Cortex of kidney (tissue), 1 donor: ENCODE data around the gene COA1.
"Not testable (repeated sequence)": the region's sequence is repeated elsewhere in the genome, so short reads cannot be mapped to it uniquely, and the experiment has no call there.

Experiments used
- DNase-seq: peaks from one replicate; lab custom pipeline; 2025; lab: John Stamatoyannopoulos, UW

COA1 gene

DNA sequence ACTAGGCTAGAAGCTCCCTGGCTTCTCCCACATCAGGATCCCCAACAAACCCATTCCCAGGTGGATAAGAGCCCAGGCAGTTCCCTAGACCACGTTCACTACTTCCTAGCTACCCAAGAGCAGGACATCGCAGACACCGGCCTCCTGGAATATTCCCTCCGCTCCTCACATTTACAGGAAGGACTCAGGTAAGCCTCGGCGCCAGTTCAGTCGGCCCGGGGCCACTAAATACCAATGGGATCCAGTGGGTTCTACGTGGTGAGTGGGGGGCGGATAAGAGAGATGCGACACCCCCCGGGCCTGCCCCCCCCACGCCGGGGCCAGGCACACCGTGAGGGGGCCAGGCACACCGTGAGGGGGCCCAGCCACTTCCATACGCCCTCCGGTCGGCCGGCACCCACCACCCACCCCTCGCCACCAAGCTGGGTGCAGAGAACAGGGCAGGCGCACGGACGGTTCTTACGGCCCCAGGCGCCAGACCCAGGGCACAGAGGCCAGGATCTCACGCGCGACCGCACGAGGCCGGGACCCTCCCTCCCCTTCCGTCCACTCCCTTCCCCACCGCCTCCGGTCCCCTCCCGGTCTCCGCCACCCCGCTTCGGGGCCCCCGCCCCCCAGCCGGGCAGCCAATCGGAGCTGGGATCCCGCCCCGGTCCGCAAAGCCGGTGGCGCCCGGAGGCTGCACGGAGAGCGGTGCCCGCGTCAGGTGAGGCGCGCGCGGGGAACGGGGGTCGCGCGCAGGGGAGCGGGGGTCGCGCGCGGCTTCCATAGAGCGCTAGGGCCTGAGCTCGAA lies 28.9 kb upstream of the COA1 start, which contains the start of gene BLVRA:
TSS of gene BLVRA (plus strand) at position 652 of the 793 bp plus-strand sequence. CDS start 12,479 bp downstream, outside the sequence.
- no peak for DNase-seq

DNA sequence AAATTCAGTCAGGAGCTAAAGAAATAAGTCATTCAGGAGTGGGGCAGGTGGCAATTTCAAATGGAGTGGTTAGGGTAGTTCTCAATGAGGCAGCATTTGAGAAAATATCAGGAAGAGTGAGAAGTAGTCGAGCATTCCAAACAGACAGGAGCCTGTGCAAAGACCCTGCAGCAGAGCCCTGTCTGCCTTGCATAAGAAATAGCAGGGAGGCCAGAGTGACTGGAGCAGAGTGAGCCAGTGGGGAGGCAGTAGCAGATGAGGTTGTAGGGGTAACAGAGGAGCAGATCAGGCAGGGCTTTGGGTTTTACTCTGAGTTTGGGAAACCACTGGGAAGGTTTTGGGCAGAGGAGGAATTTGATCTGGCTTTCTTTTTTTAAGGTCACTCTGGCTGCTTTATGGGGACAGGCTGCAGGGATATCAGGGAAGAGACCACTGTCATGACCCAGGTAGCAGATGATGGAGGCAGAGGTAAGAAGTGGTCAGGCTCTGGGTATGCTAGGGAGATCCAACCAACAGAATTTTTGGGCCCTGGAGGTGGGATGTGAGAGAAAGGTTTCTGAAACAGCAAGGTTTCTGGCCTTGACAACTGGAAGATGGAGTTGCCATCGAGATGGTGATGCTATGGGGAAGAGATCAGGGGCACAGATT lies 27.9 kb upstream of the COA1 start:
- DNase-seq = no peak

DNA sequence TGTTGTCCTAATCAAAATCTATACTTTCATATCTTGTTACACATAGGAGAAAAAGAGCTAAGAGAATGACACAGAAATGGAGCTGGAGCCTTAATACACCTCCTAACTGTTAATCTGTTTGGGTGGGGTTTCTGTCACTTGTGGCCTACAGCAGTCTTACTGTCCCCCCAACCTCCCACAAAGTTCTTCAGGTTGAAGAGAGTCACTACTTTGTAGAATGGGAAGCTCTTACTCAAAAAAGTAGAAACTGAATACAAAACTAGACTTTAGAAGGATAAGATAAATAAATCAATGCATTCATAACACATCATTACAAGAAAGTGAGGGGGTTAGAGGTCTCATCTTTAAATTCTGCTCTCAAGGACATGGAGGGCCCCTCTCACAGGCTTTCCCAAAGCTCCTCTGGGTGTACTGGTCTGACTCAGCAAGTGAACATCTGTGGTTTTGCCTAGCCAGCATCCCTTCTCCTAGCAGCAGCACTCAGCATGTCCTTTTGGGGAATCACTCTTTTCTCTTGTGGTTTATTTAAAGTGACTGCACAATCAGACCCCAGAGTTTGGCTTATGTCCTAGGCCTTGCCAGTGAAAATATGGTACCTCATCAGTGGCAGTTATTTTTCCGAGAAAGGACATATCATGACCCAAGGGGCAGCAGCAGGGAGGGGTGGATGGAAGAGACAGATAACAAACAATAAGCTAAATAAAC lies 27.2 kb upstream of the COA1 start:
- DNase-seq = no peak

DNA sequence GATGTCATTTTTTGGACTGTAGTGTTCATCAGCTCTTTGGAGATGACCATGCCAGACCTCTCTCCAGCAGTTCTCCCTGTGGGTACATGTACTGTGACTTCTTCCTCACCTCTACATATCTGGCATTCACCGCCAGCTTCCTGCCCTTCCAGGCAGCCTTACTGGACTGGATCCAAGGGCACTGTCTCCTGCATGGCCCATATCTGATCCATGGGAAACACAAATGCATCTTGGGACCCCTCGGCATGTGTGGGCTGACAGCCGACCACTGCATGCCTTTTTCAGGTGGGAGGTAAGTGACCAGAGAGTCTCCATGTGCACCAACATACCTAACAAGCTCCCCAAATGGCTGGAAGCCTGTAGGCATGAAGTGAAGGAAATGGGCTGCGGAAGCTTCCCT lies 25.3 kb upstream of the COA1 start:
- DNase-seq = no peak

DNA sequence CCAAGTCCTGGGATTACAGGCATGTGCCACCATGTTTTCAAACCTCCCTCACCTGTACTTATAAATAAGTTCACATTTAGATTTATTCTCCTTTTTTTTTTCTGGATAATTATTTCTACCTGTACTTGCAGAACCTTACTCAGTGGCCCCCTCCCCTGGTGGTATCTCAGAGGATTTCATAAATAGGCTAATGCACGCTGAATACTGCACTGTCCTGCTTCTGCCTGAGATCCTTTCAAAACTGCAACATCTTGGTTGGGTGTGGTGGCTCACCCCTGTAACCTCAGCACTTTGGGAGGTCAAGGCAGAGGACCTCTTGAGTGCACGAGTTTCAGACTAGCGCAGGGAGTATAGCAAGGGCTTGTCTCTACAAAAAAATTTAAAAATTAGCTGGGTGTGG lies 24.5 kb upstream of the COA1 start:
- DNase-seq = no peak

DNA sequence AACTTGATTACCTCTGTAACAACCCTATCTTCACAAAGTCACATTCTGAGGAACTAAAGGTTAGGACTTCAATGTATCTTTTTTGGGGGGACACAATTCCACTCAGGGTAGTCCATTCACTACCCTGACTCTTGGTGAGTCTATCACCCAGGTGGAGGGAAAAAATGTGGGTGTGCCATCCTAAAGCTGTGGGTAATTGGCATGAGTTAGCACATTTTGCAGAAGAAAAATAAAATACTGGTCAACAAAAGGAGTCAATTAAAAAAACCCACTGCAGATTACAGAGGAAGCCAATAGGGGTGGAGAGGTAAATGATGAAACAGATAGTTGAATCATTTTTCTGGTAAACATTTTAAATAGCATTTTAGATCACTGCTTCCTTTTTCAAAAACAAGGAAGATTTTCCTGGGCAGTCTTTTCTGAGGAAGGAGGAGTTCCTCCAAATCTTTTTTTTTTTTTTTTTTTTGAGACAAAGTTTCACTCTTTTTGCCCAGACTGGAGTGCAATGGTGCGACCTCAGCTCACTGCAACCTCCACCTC lies 24.0 kb upstream of the COA1 start:
- no peak for DNase-seq

DNA sequence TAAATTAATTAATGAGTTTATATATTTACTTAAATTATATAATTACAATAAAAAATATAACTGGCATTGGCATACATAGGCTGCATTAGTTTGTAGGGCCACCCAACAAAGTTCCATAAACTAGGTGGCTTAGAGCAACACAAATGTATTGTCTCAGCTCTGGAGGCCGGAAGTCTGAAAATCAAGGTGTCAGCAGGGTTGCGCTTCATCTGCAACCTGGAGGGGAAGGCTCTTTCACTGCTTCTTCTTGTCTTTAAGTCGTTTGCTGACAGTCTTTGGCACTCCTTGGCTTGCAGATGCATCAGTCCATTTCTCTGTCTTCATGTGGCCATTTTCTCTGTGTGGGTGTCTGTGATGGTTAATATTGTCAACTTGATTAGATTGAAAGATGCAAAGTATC lies 23.1 kb upstream of the COA1 start:
- DNase-seq = no peak

DNA sequence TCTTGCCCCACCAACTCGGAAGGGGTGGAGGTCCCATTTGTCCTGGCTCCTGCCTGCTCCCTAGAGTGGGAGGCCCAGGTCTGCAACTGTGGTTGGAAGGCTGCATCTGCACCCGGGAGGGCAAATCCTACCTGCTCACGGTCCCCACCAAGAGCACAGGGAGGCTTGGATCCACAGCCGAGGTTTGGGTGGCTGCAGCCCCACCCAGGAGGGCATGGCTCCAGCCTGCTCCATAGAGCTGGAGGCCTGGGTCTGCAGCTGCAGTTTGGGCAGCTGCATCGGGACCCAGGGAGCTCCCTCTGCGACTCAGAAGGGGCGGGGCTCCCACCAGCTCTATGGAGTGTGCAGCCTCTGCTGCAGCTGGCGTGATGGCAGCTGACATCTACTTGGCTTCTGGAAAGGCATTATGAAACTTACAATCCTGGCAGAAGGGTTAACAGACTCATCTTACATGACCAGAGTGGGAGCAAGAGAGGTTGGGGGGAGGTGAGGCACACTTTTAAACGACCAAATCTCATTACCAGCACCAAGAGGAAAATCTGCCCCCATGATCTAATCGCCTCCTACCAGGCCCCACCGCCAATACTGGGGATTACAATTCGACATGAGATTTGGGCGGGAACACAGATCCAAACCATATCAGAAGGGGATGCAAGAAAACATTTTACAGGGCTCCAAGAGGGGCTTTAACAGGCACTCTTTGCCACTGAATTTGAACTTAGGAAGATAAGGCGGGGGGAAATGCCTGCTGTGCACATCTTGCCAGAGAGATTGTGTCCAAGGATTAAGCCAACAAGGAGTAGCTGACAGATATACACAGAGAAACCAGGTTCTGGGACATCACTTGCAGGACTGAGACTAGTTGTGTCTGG lies 20.9 kb upstream of the COA1 start:
- no peak for DNase-seq

DNA sequence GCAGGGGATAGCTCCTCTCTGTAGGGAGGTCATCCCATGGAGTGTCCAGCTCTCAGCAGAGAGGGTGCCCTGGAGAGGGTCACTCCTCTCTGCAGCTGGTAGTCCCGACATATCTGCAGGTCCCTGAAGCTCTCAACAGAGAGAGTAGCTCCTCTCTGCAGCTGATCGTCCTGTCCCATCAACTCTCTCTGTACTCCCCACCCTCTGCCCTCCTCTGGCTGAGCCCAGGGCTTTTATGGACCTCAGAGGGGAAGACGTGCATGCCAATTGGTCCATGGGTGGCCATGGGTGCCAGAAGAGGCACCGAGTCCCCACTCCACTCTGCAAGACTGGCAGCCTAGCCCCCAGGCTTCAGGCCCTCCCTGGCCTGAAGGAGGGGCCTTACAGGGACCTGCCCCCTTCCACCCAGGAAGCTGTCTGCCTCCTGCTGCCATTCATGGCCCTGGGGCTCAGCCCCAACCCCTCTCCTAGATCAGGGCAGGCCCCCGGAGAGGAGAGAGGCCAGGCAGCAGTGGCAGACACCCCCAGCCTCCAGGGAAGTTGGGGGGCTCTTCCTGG lies 20.1 kb upstream of the COA1 start:
- no peak for DNase-seq

DNA sequence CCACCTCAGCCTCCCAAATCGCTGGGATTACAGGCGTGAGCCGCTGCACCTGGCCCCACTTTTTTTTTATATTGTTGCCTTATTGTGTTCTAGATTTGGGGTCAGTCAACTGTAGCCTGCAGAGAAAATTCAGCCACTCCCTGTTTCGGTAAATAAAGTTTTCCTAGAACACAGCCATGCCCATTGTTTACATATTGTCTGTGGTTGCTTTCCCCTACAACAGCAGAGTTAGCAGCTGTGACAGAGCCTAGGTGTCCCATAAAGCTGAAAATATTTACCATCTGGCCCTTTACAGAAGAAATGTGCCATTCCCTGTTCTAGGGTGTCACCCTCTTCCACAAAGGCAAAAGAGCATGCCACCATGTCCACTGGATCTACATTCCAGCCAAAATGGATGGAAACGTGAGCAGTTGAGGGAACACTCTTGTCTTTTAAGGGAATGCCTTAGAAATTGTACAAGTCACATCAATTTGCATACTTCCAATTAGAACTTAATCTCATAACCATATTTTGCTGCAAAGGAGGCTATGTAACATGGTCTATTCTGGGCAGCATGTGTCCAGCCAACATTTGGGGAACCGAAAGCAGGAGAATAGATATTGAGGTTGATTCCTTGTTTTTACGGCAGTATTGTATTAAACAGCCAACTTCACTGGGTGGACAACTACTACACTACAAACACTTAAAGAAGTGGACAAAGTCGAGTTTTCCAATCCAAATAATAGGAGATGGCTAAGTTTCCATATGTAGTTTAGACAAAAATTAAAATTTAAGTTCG lies 18.2 kb upstream of the COA1 start:
- DNase-seq = no peak

DNA sequence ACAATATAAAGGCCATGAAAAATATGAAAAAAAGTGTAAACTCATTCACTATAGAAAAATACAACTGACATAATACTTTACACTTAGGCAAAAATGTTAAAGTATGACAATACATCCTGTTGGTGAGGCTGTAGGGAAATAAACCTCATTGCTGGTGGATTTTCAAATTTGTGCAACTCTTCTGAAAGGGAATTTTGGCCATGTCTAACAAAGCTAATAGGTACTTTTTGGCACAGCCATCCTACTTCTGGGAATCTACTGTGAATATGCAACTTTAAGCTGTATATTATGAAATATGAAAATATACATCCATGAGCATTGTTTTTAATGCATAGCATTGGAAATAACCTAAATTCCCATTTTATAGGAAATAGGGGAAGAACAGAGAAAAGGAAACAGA lies 13.4 kb upstream of the COA1 start:
- DNase-seq = no peak

DNA sequence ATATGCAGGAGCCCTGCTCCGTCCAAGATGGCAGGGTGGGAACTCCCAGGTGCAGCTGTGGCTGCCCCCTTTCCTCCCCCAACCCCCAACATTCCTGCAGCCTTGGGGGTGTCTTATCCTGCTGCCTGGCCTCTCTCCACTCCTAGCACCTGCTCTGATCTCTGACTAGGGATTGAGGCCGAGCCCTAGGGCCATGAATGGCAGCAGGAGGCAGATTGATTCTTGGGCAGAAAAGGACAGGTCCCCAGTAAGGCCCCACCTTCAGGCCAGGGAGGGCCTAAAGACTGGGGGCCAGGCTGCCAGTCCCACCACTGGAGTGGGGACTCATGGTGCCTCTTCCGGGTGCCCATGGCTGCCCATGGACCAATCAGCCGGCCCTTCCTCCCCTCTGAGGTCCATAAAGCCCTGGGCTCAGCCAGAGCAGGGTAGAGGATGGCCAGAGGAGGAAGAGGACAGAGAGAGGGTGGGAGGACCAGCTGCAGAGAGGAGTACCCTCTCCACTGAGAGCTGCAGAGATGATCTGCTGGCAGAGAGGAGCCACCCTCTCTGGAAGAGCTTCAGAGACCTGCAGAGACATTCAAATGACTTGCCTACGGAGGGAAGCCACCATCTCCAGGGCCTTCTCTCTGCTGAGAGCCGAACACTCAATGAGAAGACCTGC lies 8.3 kb upstream of the COA1 start:
- DNase-seq = no peak

DNA sequence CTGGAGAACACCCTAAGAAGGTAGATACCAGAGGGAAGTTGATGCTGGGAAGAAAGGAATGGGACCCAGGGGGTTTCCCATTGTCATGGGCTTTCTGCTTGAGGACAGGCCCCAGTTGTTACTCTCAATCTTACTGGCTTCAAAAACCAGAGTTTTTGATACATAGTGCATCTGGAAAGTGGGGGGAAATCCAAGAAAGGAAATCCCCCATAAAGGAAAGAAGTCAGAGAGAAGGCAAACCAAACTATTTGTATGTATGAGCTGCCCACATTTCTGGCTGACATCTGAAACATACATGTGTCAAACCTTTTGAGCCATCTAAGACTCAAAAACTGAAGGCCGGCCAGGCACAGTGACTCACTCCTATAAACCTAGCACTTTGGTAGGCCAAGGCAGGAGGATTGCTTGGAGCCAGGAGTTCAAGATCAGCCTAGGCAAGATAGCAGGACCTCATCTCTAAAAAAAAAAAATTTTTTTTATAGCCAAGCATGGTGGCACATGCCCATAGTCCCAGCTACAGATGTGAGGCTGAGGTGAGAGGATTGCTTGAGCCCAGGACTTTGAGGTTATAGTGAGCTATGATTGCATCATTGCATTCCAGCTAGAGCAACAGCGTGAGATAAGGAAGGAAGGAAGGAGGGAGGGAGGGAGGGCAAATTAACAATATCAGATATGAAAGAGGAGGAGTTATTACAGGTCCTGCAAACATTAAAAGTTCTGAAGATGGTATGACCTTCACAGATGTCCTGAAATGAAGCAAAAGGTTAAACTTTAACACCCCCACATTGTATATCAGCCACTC lies 6.7 kb upstream of the COA1 start:
- no peak for DNase-seq

DNA sequence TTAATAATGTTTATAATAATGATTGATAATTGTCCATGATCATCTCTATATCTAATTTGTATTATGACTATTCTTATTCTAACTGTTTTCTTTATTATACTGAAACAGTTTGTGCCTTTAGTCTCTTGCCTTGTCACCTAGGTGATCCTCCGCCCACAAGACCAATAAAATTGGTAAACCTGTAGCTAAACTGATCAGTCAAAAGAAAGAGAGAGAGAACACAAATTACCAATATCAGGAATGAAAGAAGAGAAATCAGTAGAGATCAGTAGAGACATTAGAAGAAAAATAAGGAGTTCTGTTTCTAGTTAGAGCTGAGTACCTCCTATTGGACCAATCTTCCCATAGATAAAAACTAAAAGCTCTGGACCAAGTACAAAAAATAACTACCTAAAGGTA lies 6.1 kb upstream of the COA1 start:
- DNase-seq = no peak

DNA sequence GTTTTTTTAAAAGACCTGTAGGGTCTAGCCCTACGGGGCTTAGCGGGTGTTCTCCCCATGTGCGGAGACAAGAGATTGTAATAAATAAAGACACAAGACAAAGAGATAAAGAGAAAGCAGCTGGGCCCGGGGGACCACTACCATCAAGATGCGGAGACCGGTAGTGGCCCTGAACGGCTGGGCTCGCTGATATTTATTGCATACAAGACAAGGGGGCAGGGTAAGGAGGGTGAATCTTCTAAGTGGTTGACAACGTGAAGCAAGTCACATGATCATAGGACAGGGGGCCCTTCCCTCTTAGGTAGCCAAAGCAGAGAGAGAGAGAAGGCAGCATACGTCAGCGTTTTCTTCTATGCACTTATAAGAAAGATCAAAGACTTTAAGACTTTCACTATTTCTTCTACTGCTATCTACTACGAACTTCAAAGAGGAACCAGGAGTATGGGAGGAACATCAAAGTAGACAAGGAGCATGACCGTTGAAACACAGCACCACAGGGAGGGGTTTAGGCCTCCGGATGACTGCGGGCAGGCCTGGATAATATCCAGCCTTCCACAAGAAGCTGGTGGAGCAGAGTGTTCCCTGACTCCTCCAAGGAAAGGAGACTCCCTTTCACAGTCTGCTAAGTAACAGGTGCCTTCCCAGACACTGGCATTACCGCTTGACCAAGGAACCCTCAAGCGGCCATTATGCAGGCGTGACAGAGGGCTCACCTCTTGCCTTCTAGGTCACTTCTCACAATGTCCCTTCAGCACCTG lies 5.4 kb upstream of the COA1 start:
- DNase-seq = not testable (repeated sequence)

DNA sequence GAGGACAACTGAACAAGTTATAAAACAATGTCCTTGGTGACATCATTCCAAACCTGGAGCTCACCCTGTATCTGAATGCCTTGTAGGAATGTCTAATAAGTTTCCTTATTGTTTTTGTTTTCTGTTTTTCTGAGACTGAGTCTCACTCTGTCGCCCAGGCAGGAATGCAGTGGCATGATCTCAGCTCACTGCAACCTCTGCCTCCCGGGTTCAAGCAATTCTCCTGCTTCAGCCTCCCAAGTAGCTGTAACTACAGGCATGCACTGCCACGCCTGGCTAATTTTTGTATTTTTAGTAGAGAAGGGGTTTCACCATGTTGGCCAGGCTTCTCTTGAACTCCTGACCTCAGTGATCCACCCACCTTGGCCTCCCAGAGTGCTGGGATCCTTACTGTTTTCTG lies 2.2 kb upstream of the COA1 start:
- not testable (repeated sequence) for DNase-seq

DNA sequence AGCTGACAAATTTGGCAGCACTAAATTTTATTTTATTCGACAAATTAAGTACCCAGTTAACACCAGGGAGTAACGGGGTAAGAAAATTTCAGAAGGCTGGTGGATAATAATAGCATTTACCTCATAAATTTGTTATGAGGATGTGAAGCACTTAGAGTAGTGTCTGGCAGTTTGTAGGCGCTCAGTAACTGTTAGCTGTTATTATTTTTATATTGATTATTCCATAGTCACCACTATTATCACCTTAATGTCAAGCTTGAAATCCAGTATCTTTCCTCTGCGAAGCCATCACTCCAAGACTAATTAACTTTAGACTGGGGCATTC lies 563 bp upstream of the COA1 start:
- no peak for DNase-seq

DNA sequence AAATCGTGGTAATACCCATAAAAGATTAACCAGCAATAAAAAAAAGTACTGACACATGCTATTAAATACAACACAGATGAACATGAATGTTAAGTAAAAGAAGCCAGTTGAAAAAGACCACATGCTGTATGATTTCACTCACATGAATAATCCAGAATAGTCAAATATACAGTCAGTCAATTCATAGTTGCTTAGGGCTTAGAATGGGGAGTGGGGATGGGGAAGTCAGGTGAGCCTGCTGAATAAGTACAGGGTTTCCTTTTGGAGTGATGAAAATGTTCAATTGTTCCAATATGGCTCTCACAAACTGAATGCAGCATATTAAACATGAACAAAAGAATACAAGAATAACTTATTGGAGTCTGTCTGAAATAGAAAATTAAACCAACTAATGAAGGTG lies 1.8 kb downstream of the COA1 start:
- DNase-seq = no peak

DNA sequence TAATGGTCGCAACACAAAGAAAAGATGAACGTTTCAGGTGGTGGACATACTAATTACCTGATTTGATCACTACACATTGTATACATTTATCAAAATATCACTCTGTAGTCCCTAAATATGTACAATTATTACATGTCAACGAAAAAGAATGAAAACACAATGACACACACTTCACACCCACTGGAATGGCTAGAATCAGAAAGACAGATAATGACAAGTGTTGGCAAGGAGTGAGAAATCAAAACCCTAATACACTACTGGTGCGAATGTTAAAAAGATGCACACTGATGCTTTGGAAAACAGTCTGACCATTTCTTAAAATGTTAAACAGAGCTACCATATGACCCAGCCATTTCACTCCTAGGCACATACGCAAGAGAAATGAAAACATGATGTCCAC lies 2.3 kb downstream of the COA1 start:
- no peak for DNase-seq
